HG03060 (cell line): ENCODE measurements around the gene FKBP8.
"Not testable (repeated sequence)": the region's sequence is repeated elsewhere in the genome, so short reads cannot be mapped to it uniquely, and the experiment has no call there.

Experiments used
- ATAC-seq: cut with Tn5 transposase; IDR thresholded peaks from one replicate; pipeline ENCODE4 v1.9.1; 2021; ENCODE audit warnings: low read depth, moderate number of reproducible peaks; ENCODE audit not compliant: unreplicated experiment

The FKBP8 gene

DNA sequence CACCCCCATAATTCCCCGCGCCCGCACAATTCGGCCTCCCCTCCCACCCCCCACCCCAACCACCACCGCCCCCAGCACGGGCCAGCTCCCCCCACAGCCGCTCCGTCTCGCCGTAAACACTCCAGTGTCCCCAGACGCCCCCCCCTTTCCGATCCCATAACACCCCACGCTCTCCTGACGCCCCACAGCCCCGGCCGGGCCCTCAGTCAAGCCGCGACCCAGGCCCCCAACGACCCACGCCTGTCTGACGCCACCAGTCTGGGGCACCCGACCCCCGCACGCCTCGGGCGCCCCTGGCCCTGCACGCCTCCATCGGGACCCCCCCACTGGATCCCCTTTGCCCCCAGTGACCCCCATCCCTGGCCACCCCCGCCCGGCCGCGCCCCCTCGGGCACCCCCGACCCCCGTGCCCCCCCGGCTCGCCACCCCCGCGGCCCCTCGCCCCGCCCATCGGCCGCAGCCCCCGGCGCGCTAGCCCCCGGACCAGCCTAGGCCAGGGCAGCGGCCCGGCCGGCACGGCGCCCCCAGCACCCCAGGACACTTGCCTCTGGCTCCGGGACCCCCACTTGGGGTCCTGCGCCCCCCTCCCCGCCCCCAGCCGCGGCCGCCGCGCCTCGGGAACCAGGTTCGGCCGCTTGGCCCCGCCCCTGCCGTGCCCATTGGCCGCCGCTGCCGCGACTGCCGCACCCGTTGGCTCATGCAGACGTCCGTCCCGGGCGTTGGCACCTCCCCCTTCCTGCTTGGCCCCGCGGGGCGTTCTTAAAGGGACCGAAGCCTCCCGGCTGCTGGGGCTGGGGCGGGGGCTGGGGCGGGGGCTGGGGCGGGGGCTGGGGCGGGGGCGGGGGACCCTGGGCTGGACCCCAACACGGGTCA lies at the start of gene FKBP8:
FKBP8 (minus strand) TSS at position 633 of the 873 bp plus-strand sequence. CDS start 1,603 bp downstream, outside the sequence.
- ATAC-seq, result no peak

DNA sequence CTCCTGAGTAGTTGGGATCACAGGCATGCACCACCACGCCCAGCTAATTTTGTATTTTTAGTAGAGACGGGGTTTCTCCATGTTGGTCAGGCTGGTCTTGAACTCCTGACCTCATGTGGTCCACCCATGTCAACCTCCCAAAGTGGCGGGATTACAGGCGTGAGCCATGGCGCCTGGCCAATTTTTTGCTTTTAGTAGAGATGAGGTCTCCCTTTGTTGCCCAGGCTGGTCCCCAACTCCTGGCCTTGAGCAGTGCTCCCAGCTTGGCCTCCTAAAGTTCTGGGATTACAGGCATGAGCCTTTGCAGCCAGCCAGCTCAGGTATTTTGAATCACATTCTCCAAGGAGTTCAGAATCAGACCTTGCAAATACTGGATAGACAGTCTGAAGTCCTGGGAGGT lies 49.4 kb upstream of the FKBP8 start:
- not testable (repeated sequence) for ATAC-seq

DNA sequence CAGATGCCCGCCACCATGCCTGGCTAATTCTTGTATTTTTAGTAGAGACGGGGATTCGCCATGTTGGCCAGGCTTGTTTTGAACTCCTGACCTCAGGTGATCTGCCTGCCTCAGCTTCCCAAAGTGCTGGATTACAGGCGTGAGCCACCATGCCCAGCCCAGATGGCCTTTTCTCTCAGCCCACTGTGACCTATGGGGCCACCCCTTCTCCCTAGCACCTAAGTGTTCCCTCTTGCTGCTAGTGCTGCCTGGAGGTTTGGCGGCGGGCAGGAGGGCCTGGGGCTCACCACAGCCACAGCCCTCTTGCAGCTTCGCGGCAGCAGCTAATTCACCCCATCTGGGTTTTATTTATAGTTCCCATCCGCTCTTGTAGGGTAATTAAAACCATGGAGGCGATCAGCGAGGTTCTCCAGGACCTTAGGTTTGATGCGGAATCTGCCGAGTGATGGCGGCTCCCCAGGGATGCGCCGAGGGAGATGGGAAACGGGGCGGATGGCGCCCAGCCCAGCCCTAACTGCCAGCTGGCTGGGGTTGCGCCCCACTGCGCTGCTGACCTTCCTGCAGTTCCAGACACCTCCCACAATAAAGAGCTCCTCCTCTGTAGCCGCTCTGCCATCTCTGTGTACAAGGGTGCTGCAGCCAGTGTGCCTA lies 48.5 kb upstream of the FKBP8 start:
- ATAC-seq, result no peak

GRCh38 chr19:18590273-18591272 lies 47.2 kb upstream of the FKBP8 start:
- ATAC-seq, result no peak

DNA sequence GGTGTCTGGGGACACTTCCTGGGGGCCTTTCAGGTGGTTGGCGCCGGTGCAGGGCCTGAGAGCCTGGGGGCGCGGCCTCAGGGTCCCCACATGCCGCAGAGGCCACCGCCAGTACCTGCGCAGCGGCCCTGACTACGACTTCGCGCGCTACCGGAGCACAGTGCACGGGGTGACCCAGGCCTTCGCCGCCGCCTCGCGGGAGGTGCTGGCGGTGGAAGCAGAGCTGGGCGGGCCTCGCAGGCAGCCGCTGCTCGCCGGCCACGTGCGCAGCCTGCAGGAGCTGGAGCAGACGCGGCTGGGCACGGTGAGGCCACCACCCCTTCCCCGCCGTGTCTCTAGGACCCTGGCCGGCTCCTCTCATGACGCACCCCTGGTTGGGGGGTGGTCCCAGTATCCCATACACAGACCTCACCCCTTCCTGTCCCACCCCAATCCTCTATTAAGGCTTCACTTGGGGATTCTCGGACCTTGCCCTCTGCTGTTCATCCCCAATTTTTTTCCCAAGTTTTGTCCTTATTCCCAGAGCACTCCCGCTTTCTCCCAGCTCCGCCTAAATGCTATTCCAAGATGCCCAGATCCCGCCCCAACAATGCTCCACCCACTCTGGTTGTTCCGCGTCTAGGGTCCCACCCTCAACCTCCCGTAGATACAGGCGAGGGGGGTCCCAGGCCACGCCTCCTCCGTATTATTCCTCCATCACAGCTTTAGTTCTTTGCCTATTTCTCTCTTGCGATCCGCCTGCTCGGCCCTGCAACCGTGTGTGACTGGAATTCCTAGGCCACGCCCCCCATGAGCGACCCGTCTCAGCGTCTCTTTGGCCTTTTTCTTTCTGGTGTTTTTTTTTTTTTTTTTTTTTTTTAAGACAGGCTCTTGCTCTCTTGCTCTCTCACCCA lies 46.3 kb upstream of the FKBP8 start:
- ATAC-seq, result peak; percentile 13

- ATAC-seq, result peak; percentile 43
These were observed 45.4 kb upstream of the FKBP8 start, which contains the start of gene REX1BD for GRCh38 chr19:18588611-18589379. Gene REX1BD (plus strand): TSS chr19:18588798. CDS start chr19:18588802, 4 bp downstream.

GRCh38 chr19:18587962-18588610 lies 44.7 kb upstream of the FKBP8 start:
- ATAC-seq, result no peak

DNA sequence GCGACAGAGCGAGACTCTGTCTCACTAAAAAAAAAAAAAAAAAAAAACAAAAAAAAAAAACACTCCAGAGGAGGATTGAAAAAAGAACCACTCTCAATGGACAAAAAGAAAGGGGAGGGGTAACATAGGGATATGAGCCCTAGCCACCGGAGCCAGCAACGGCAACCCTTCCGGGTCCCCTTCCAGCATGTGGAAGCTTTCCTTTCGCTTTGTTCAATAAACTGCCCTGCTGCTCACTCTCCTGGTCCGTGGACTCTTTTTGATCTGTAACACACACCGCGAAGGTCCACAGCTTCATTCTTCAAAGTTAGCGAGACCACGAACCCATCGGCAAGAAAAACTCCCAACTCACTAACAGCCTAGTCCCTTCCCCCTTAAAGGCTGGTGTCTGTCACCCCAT lies 44.2 kb upstream of the FKBP8 start:
- no peak for ATAC-seq

DNA sequence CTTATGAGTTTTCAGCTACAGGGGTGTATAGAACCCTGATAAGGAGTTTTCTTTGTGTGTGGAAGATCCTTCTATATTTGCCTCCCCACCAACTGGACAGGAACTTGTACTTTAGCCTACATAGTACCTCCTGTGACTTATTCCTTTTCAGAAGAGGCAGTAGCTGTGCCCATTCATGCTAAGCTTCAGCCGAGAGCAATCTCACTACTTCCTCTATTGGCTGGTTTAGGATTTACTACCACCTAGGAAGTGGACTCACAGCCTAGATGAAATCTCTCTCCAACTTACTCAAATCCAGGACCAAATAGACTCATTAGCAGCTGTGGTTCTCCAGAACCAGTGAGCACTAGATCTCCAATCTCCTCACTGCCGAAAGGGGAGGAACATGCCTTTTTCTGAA lies 42.9 kb upstream of the FKBP8 start:
- no peak for ATAC-seq

DNA sequence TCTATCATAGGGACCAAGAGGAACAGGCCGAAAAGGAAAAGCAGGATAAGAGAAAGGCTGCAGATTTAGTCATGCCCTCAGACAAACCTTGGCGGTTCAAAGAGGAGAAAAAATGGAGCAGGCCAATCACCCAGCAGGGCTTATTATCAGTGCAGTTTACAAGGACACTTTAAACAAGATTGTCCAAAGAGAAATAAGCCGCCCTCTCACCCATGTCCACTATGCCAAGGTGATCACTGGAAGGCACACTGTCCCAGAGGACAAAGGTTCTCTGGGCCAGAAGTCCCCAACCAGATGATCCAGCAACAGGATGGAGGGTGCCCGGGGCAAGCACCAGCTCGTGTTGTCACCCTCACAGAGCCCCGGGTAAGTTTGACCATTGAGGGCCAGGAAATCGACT lies 36.9 kb upstream of the FKBP8 start:
- ATAC-seq, result no peak

GRCh38 chr19:18577365-18577914 lies 34.1 kb upstream of the FKBP8 start:
- ATAC-seq, result no peak

GRCh38 chr19:18576383-18576782 lies 33.0 kb upstream of the FKBP8 start:
- no peak for ATAC-seq

- ATAC-seq, result no peak
These were observed 31.4 kb upstream of the FKBP8 start for GRCh38 chr19:18574691-18575291.

DNA sequence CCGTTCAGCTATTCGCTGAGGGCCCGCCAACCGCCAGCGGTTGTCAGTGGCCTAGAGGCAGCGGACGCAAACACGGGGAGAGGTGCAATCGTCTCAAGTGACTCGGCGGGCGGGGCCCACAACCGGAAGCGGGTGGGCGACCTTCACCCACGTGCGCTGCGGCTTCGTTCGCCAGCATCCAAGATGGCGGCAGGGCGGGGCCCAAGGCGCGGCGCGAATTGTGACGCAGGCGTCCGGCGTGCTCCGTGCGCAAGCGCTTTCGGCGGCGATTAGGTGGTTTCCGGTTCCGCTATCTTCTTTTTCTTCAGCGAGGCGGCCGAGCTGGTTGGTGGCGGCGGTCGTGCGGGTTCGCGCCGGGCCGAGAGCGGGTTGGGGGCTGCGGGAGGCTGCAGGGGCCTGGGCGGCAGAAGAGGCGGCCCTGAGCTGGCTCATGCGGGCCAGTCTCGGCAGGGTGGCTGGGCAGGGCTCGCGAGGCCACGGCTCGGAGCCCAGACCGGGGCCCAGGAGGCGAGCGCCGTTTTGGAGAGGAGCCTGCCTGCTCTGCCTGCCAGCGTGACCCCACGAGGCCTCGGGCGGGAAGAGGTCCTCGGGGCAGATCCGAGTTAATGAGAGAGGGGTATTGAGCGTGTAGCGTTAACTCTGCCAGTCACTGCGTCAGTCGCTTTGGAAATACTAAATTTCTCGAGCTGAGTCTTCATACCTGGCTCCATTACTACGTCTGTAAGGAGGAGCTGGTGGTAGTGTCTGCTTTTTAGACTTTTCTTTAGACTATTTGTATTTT lies 28.4 kb upstream of the FKBP8 start, which contains the start of gene UBA52:
UBA52 (plus strand) TSS at position 294 of the 781 bp plus-strand sequence. CDS start 1,444 bp downstream, outside the sequence.
- ATAC-seq, result peak; percentile 87

DNA sequence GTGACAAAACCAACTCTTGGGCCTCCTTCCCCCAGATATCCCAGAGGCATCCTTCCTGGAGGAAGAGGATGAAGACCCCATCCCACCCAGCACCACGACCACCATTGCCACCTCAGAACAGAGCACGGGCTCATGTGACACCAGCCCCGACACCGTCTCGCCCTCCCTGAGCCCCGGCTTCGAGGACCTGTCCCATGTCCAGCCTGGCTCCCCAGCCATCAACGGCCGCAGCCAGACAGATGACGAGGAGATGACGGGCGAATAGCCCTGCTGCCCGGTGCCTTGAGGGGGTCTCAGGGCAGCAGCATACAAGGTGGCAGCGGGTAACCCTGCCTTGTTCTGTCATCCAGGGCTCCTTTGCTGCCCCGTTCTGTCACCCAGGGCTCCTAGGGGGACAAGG lies 25.0 kb upstream of the FKBP8 start:
- no peak for ATAC-seq

- no peak for ATAC-seq
These were observed 23.6 kb upstream of the FKBP8 start for GRCh38 chr19:18566953-18567352.

DNA sequence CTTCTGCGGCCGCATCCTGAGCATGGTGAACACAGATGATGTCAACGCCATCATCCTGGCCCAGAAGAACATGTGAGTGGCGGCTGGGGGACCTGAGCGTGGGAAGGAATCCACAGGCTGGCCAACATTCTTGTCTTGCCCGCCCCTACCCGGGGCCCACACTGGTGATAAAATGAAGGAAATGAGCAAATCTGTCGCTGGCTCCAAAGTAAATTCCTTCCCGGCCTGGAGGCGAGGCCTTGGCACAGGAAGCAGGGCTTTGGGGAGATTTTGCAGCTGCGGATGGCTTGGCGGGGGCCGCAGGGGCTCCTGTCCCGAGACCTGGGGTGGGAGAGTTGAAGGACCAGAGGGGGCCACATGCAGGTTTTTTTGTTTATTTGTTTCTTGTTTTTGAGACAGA lies 18.7 kb upstream of the FKBP8 start:
- ATAC-seq, result no peak
